Calu3 (cell line): ENCODE results near the gene VIT. TPM values are rescaled to one million over a fixed set of nuclear protein-coding genes. Genes with fewer than 3 reads are reported as not detected.

Experiments used
- BruUV-seq: library from RNA; stranded (reverse); fragments of 400-500 nt; replicated peaks from 2 replicates; lab custom pipeline; 2021; lab: Mats Ljungman, UMichigan
- CTCF ChIA-PET: fragments of 300-600 bp; sonication (Branson Sonifier 250); formaldehyde crosslinking; loops from one replicate; lab custom pipeline; 2022; ENCODE audit warnings: antibody characterized with exemption; lab: Charles Lee
- DNase-seq: peaks from one replicate; pipeline ENCODE4 v3.0.0; 2022
- H3K27ac Mint-ChIP-seq: one replicate; pipeline ENCODE4 v1.8.0; 2022; ENCODE audit warnings: mixed read lengths; ENCODE audit not compliant: unreplicated experiment
- H3K27me3 Mint-ChIP-seq: one replicate; pipeline ENCODE4 v1.8.0; 2022; ENCODE audit warnings: mixed read lengths; ENCODE audit not compliant: unreplicated experiment
- H3K36me3 Mint-ChIP-seq: one replicate; pipeline ENCODE4 v1.8.0; 2022; ENCODE audit warnings: mild to moderate bottlenecking, moderate library complexity, mixed read lengths; ENCODE audit not compliant: insufficient read depth, unreplicated experiment
- H3K4me1 Mint-ChIP-seq: one replicate; pipeline ENCODE4 v1.8.0; 2022; ENCODE audit warnings: mild to moderate bottlenecking, low read depth, mixed read lengths; ENCODE audit not compliant: unreplicated experiment
- H3K4me3 Mint-ChIP-seq: one replicate; pipeline ENCODE4 v1.8.0; 2022; ENCODE audit warnings: mild to moderate bottlenecking, low read depth, moderate library complexity, mixed read lengths; ENCODE audit not compliant: unreplicated experiment
- H3K9me3 Mint-ChIP-seq: one replicate; pipeline ENCODE4 v1.8.0; 2022; ENCODE audit warnings: low read depth, mixed read lengths; ENCODE audit not compliant: unreplicated experiment
- intact Hi-C: fragments of 100-400 bp; cut with micrococcal nuclease; formaldehyde crosslinking; loops from one replicate; pipeline ENCODE4 v1.10.0; 2022; ENCODE audit not compliant: unreplicated experiment
- total RNA-seq: library from RNA; stranded (reverse); gene quantifications from 2 replicates; pipeline ENCODE4 v1.2.3, GENCODE V29; 2022
- TF ChIP-seq, protein P1 (sequence below): fragments of 200-600 bp; IDR thresholded peaks from one replicate; pipeline ENCODE4 v1.8.0; 2022; ENCODE audit warnings: antibody characterized with exemption; ENCODE audit not compliant: unreplicated experiment

VIT gene
- total RNA-seq, 1 experiment from 2014 or later, result not detected

DNA sequence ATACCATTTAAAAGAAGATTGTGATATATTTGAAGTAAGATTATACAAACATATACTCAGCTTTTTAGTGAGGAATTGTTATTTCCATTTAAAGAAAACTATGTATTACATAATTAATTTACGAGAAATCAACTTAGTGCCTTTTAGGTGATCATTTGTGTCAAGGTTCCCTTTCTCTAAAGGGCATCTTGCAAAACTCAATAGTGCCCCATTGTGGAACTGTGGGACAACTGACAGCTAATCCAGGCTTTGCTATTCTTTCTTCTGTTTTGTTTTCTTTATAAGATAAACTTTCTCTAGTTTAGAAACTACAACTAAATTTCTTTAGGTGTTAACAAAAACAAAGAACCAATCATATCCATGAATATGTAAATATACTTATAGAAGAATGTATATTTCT, 24.3 kb upstream of the VIT start:
- BruUV-seq, result no TSS peak
- CTCF ChIA-PET, result interaction anchor here (1.0 kb wide), 1 partner anchor 8 kb away, joined by 3 read pairs; no protein-coding TSS in a partner anchor
- TF ChIP-seq, protein P1, sequence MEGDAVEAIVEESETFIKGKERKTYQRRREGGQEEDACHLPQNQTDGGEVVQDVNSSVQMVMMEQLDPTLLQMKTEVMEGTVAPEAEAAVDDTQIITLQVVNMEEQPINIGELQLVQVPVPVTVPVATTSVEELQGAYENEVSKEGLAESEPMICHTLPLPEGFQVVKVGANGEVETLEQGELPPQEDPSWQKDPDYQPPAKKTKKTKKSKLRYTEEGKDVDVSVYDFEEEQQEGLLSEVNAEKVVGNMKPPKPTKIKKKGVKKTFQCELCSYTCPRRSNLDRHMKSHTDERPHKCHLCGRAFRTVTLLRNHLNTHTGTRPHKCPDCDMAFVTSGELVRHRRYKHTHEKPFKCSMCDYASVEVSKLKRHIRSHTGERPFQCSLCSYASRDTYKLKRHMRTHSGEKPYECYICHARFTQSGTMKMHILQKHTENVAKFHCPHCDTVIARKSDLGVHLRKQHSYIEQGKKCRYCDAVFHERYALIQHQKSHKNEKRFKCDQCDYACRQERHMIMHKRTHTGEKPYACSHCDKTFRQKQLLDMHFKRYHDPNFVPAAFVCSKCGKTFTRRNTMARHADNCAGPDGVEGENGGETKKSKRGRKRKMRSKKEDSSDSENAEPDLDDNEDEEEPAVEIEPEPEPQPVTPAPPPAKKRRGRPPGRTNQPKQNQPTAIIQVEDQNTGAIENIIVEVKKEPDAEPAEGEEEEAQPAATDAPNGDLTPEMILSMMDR, result peak; percentile 39

DNA sequence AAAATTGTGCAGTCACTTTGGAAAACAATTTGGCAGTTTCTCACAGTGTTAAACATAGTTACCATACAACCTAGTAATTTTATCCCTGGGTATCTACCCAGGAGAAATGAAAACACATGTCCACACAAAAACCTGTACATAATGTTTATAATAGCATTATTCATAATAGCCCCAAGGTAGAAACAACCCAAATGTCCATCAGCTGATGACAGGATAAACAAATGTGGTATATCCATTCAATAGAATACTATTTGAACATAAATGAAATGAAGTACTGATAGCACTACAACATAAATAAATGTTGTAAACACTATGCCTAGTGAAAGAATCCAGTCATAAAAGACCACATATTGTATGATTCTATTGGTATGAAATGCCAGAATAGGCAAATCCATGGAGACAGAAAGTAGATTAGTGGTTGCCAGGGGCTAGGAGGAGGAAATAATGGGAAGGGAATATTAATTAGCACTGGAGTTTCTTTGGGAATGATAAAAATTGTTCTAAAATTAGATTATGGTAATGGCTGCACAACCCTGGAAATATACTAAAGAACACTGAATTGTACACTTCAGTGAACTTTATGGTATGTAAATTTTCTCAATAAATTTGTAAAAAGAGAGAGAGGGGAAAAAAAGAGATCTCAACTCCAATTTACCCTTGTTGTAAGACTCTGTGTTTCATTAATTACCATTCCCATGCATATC, 20.8 kb upstream of the VIT start:
- no peaks in the 10 kb centered on the region for H3K36me3 Mint-ChIP-seq
- intact Hi-C loops, result no loop called here
- no peak overlapping the region for H3K4me3 Mint-ChIP-seq
- BruUV-seq, result no TSS peak
- H3K4me1 Mint-ChIP-seq, result peaks cover 12% of the 10 kb centered on the region
- CTCF ChIA-PET, result interaction anchor here (0.5 kb wide), 1 partner anchor 634 kb away, joined by 9 read pairs; no protein-coding TSS in a partner anchor
- DNase-seq, result no peak
- TF ChIP-seq, protein P1, result no peak
- no peak overlapping the region for H3K27ac Mint-ChIP-seq
- no peaks in the 10 kb centered on the region for H3K9me3 Mint-ChIP-seq
- no peaks in the 10 kb centered on the region for H3K27me3 Mint-ChIP-seq

More for the DNA sequence above, 24.3 kb upstream of the VIT start:
- Mint-ChIP-seq H3K9me3 (no peaks in the 10 kb centered on the region), H3K27me3 (no peaks in the 10 kb centered on the region), H3K27ac (no peak overlapping the region), H3K4me1 (no peaks in the 10 kb centered on the region), H3K4me3 (no peak overlapping the region), H3K36me3 (no peaks in the 10 kb centered on the region)
- intact Hi-C loops, result no loop called here
- peak; percentile 12 for DNase-seq

- no peak overlapping the region for H3K4me3 Mint-ChIP-seq
- intact Hi-C loops, result no loop called here
- BruUV-seq, result no TSS peak
These were observed 20.1 kb upstream of the VIT start for GRCh38 chr2:36676364-36676763.

DNA sequence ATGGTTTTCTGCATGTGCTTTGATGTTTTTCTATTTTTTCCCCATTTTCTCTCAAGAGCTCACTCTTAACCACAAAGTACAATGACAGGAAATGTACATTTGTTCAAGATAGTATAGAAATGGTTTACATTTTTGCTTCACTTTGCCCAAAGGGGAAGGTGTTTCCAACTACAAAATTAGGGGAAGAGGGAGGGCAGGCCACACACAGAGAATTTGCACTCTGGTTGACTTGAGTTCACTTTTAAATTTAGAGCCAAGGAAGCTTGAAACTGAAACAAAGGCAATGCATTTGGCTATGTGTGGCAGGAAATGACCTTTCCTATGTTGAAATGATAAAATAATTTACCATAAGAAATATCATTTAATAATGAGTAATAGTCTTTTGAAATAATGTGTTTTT, 19.1 kb upstream of the VIT start:
- TF ChIP-seq, protein P1, result no peak
- intact Hi-C loops, result no loop called here
- no peak for DNase-seq
- BruUV-seq, result no TSS peak
- Mint-ChIP-seq H3K9me3 (no peaks in the 10 kb centered on the region), H3K4me3 (no peak overlapping the region), H3K27me3 (no peaks in the 10 kb centered on the region), H3K36me3 (no peaks in the 10 kb centered on the region), H3K27ac (no peak overlapping the region), H3K4me1 (peaks cover 12% of the 10 kb centered on the region)
- CTCF ChIA-PET, result no interaction called here

More at GRCh38 chr2:36676364-36676763, 20.1 kb upstream of the VIT start:
- Mint-ChIP-seq H3K4me1 (peaks cover 12% of the 10 kb centered on the region), H3K9me3 (no peaks in the 10 kb centered on the region), H3K27ac (no peak overlapping the region), H3K36me3 (no peaks in the 10 kb centered on the region), H3K27me3 (no peaks in the 10 kb centered on the region)
- CTCF ChIA-PET, result interaction anchor here (0.5 kb wide), 1 partner anchor 635 kb away, joined by 9 read pairs; no protein-coding TSS in a partner anchor
- TF ChIP-seq, protein P1, result no peak
- no peak for DNase-seq
